Glutamatergic neuron (in vitro differentiated cells): Measurements from ENCODE around the gene TSR3. TPM values are rescaled to one million over a fixed set of nuclear protein-coding genes. Genes with fewer than 3 reads are reported as not detected.

ENCODE experiments used
- DNase-seq: peaks from one replicate; pipeline ENCODE4 v3.0.0; 2022
- H3K27ac Mint-ChIP-seq: one replicate; pipeline ENCODE4 v1.8.0; 2020; ENCODE audit warnings: mild to moderate bottlenecking, mixed read lengths, inconsistent platforms; ENCODE audit not compliant: unreplicated experiment
- H3K27me3 Mint-ChIP-seq: one replicate; pipeline ENCODE4 v1.8.0; 2020; ENCODE audit warnings: mild to moderate bottlenecking, moderate library complexity, mixed read lengths, inconsistent platforms; ENCODE audit not compliant: unreplicated experiment
- H3K36me3 Mint-ChIP-seq: one replicate; pipeline ENCODE4 v1.8.0; 2020; ENCODE audit warnings: mild to moderate bottlenecking, mixed read lengths, inconsistent platforms; ENCODE audit not compliant: unreplicated experiment
- H3K4me1 Mint-ChIP-seq: one replicate; pipeline ENCODE4 v1.8.0; 2020; ENCODE audit warnings: mild to moderate bottlenecking, low read depth, mixed read lengths, inconsistent platforms; ENCODE audit not compliant: unreplicated experiment
- H3K4me3 Mint-ChIP-seq: one replicate; pipeline ENCODE4 v1.8.0; 2020; ENCODE audit warnings: mild to moderate bottlenecking, mixed read lengths, inconsistent platforms; ENCODE audit not compliant: unreplicated experiment
- H3K9me3 Mint-ChIP-seq: one replicate; pipeline ENCODE4 v1.8.0; 2020; ENCODE audit warnings: mild to moderate bottlenecking, moderate library complexity, mixed read lengths, inconsistent platforms; ENCODE audit not compliant: unreplicated experiment
- total RNA-seq: library from RNA; stranded (reverse); fragmentation: NEBNext Ultra II Directional; extraction: Animal tissue kit (Norgen Biotek cat#: 25700); gene quantifications from one replicate; pipeline ENCODE4 v1.2.1, GENCODE V29; 2021; ENCODE audit not compliant: unreplicated experiment
- TF ChIP-seq, protein P1 (sequence below): fragments of 200-600 bp; sonication (generic); IDR thresholded peaks from one replicate; pipeline ENCODE4 v1.5.0; 2021; ENCODE audit not compliant: partially characterized antibody, unreplicated experiment

Gene TSR3
- total RNA-seq, 1 donor from 2014 or later = 52.5 TPM

GRCh38 chr16:1366712-1367299, 15.1 kb upstream of the TSR3 start:
- TF ChIP-seq, protein P1, sequence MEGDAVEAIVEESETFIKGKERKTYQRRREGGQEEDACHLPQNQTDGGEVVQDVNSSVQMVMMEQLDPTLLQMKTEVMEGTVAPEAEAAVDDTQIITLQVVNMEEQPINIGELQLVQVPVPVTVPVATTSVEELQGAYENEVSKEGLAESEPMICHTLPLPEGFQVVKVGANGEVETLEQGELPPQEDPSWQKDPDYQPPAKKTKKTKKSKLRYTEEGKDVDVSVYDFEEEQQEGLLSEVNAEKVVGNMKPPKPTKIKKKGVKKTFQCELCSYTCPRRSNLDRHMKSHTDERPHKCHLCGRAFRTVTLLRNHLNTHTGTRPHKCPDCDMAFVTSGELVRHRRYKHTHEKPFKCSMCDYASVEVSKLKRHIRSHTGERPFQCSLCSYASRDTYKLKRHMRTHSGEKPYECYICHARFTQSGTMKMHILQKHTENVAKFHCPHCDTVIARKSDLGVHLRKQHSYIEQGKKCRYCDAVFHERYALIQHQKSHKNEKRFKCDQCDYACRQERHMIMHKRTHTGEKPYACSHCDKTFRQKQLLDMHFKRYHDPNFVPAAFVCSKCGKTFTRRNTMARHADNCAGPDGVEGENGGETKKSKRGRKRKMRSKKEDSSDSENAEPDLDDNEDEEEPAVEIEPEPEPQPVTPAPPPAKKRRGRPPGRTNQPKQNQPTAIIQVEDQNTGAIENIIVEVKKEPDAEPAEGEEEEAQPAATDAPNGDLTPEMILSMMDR = no peak
- no peaks in the 10 kb centered on the region for H3K4me1 Mint-ChIP-seq
- no peaks in the 10 kb centered on the region for H3K9me3 Mint-ChIP-seq
- no peak overlapping the region for H3K27ac Mint-ChIP-seq
- no peak for DNase-seq
- H3K27me3 Mint-ChIP-seq = peaks cover 7% of the 10 kb centered on the region
- H3K36me3 Mint-ChIP-seq = no peaks in the 10 kb centered on the region
- no peak overlapping the region for H3K4me3 Mint-ChIP-seq

- Mint-ChIP-seq H3K27ac (no peak overlapping the region), H3K36me3 (no peaks in the 10 kb centered on the region), H3K27me3 (peaks cover 5% of the 10 kb centered on the region), H3K4me3 (no peak overlapping the region), H3K9me3 (no peaks in the 10 kb centered on the region), H3K4me1 (no peaks in the 10 kb centered on the region)
- TF ChIP-seq, protein P1 = no peak
- DNase-seq = no peak
Measured at GRCh38 chr16:1366060-1366711, 14.5 kb upstream of the TSR3 start.

GRCh38 chr16:1364510-1364909, 12.8 kb upstream of the TSR3 start:
- Mint-ChIP-seq H3K4me1 (no peaks in the 10 kb centered on the region), H3K9me3 (no peaks in the 10 kb centered on the region), H3K36me3 (no peaks in the 10 kb centered on the region), H3K4me3 (no peak overlapping the region), H3K27ac (no peak overlapping the region), H3K27me3 (peaks cover 3% of the 10 kb centered on the region)
- TF ChIP-seq, protein P1 = no peak
- no peak for DNase-seq

GRCh38 chr16:1363501-1364041, 11.9 kb upstream of the TSR3 start:
- Mint-ChIP-seq H3K4me3 (no peak overlapping the region), H3K27ac (no peak overlapping the region), H3K4me1 (no peaks in the 10 kb centered on the region), H3K27me3 (peaks cover 3% of the 10 kb centered on the region), H3K9me3 (no peaks in the 10 kb centered on the region), H3K36me3 (no peaks in the 10 kb centered on the region)
- DNase-seq = peak; percentile 85
- TF ChIP-seq, protein P1 = peak; percentile 83

GRCh38 chr16:1362807-1363206, 11.1 kb upstream of the TSR3 start:
- no peak overlapping the region for H3K27ac Mint-ChIP-seq
- peaks cover 2% of the 10 kb centered on the region for H3K4me1 Mint-ChIP-seq
- H3K4me3 Mint-ChIP-seq = no peak overlapping the region
- peaks cover 3% of the 10 kb centered on the region for H3K27me3 Mint-ChIP-seq
- H3K36me3 Mint-ChIP-seq = no peaks in the 10 kb centered on the region
- no peak for DNase-seq
- peaks cover 2% of the 10 kb centered on the region for H3K9me3 Mint-ChIP-seq
- TF ChIP-seq, protein P1 = no peak
